GM12873 (cell line): ENCODE measurements around the gene BMP7.

Experiments
- CTCF ChIP-seq: IDR thresholded peaks from 2 replicates; pipeline ENCODE4 v1.5.1; 2012; ENCODE audit warnings: low read depth, mild to moderate bottlenecking, moderate library complexity, low read length, control low read depth; ENCODE audit not compliant: insufficient read depth; ENCODE audit errors: missing control alignments

Gene BMP7

GRCh38 chr20:57225830-57226229 lies 40.6 kb downstream of the BMP7 start:
- TF ChIP-seq CTCF = no peak

GRCh38 chr20:57225197-57225733 lies 41.2 kb downstream of the BMP7 start:
- TF ChIP-seq CTCF = no peak

GRCh38 chr20:57224641-57225138 lies 41.8 kb downstream of the BMP7 start:
- TF ChIP-seq CTCF = no peak

- TF ChIP-seq CTCF = no peak
These were observed 42.6 kb downstream of the BMP7 start for GRCh38 chr20:57223648-57224489.

- no peak for TF ChIP-seq CTCF
These were observed 43.9 kb downstream of the BMP7 start for GRCh38 chr20:57222631-57222950.

GRCh38 chr20:57221916-57222630 lies 44.4 kb downstream of the BMP7 start:
- TF ChIP-seq CTCF = no peak
